ENCODE data around the gene MYT1. TPM values are rescaled to one million over a fixed set of nuclear protein-coding genes. Genes with fewer than 3 reads are reported as not detected.
"Not testable (repeated sequence)": the region's sequence is repeated elsewhere in the genome, so short reads cannot be mapped to it uniquely, and the experiment has no call there.

The MYT1 gene
- polyA plus RNA-seq, 3 donors: not detected

DNA sequence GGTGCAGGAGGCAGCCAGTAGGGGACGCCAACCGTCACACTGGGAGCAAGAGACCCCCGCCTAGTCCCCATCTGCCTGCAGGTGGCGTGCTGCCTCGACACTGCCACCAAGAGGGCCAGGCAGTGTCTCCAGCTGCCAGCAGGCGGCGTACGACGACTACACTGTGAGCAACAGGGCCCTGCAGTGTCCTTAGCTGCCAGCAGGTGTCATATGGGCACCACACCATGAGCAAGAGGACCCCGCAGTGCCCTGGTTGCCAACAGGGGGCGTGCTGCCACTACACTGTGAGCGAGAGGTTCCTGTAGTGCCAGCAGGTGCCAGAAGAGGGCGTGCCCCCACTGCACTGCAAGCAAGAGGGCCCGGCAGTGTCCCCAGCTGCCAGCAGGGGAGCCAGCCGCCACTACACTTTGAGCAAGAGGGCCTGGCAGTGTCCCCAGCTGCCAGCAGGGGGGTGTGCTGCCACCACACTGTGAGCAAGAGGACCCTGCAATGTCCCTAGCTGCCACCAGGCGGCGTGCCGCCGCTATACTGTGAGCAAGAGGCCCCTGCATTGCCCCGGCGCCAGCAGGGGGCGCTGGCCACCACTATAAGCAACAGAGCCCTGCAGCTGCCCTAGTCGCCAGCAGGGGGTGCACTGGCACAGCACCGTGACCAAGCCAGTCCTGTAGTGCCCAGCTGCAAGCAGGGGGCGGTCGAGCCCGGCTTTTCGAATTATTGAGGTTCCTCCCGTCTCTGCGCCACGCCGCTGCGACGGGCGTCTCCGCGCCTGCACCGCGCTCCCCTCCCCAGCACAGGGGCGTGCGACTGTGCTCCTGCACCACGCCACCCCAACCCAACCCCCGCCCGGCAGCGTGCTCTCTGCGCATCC, 121.6 kb downstream of the MYT1 start:
- H3K27ac Mint-ChIP-seq; H3K36me3 Mint-ChIP-seq; H3K4me3 ChIP-seq (replicated peaks in 1 of 3; ENCODE audit: low read depth in 2 of 3, low read length in 3 of 3); H3K4me3 Mint-ChIP-seq; H3K4me1 Mint-ChIP-seq; H4K20me1 ChIP-seq (ENCODE audit: insufficient read depth, low read length); H3K27me3 Mint-ChIP-seq (ENCODE audit: low read depth in 3 of 3); intact Hi-C loops (cut with micrococcal nuclease); H3K79me2 ChIP-seq (ENCODE audit: insufficient read depth, low read length); H3K4me2 ChIP-seq (replicated peaks; ENCODE audit: extremely low read depth, low read length, poor library complexity, severe bottlenecking); H3K27ac ChIP-seq (ENCODE audit: low read depth in 1 of 2, low read length in 2 of 2); H2AFZ ChIP-seq (ENCODE audit: insufficient read depth, low read depth, low read length, poor library complexity, severe bottlenecking); H3K4me1 ChIP-seq (ENCODE audit: control insufficient read depth in 1 of 2, insufficient read depth in 2 of 2, low read length in 2 of 2); H3K36me3 ChIP-seq (replicated peaks in 1 of 2; ENCODE audit: control insufficient read depth in 1 of 2, insufficient read depth in 2 of 2, low read length in 2 of 2); H3K27me3 ChIP-seq (ENCODE audit: control insufficient read depth in 2 of 2, insufficient read depth in 2 of 2, low read length in 2 of 2); H3K9ac ChIP-seq (ENCODE audit: insufficient read depth, low read length, poor library complexity, severe bottlenecking): not testable (repeated sequence)
- peaks cover 5 to 13% of the 10 kb centered on the region in 2 donors for H3K9me3 ChIP-seq (replicated peaks in 1 of 2; ENCODE audit: control insufficient read depth in 1 of 2, insufficient read depth in 1 of 2, low read length in 2 of 2)
- DNase-seq: peak; percentile 33 to 60 (median 35)
- H3K9me3 Mint-ChIP-seq: peaks cover 4 to 15% (median 5%) of the 10 kb centered on the region in 7 donors
- 86% methylated on average over 37 of the region's 46 CpGs for WGBS (ENCODE audit: insufficient coverage)
- TF ChIP-seq, protein P1, sequence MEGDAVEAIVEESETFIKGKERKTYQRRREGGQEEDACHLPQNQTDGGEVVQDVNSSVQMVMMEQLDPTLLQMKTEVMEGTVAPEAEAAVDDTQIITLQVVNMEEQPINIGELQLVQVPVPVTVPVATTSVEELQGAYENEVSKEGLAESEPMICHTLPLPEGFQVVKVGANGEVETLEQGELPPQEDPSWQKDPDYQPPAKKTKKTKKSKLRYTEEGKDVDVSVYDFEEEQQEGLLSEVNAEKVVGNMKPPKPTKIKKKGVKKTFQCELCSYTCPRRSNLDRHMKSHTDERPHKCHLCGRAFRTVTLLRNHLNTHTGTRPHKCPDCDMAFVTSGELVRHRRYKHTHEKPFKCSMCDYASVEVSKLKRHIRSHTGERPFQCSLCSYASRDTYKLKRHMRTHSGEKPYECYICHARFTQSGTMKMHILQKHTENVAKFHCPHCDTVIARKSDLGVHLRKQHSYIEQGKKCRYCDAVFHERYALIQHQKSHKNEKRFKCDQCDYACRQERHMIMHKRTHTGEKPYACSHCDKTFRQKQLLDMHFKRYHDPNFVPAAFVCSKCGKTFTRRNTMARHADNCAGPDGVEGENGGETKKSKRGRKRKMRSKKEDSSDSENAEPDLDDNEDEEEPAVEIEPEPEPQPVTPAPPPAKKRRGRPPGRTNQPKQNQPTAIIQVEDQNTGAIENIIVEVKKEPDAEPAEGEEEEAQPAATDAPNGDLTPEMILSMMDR (IDR thresholded peaks at IDR 0.05): peak; percentile 86

DNA sequence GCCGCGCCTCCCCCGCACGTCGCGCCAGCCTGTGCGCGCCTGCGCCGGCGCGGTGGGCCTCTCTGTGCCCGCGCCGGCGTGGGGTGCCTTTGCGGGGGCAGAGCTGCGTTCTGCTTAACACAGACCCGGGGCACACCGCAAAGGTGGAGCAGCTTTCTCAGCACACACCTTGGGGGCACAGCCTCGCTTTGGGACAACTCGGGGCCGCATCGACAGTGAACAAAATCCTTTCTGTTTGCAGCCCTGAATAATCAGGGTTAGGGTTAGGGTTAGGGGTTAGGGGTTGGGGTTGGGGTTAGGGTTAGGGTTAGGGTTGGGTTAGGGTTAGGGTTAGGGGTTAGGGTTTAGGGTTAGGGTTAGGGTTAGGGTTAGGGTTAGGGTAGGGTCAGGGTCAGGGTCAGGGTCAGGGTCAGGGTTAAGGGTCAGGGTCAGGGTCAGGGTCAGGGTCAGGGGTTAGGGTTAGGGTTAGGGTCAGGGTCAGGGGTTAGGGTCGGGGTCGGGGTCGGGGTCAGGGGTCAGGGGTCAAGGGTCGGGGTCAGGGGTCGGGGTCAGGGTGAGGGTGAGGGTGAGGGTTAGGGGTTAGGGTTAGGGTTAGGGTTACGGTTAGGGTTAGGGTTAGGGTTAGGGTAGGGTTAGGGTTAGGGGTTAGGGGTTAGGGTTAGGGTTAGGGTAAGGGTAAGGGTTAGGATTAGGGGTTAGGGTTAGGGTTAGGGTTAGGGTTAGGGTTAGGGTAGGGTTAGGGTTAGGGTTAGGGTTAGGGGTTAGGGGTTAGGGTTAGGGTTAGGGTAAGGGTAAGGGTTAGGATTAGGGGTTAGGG, 122.4 kb downstream of the MYT1 start:
- H3K4me3 ChIP-seq (replicated peaks in 1 of 3; ENCODE audit: low read depth in 2 of 3, low read length in 3 of 3); H3K27me3 Mint-ChIP-seq (ENCODE audit: low read depth in 3 of 3); H3K4me1 ChIP-seq (ENCODE audit: control insufficient read depth in 1 of 2, insufficient read depth in 2 of 2, low read length in 2 of 2); H3K79me2 ChIP-seq (ENCODE audit: insufficient read depth, low read length); H3K36me3 ChIP-seq (replicated peaks in 1 of 2; ENCODE audit: control insufficient read depth in 1 of 2, insufficient read depth in 2 of 2, low read length in 2 of 2); intact Hi-C loops (cut with micrococcal nuclease); DNase-seq; H3K9ac ChIP-seq (ENCODE audit: insufficient read depth, low read length, poor library complexity, severe bottlenecking); H2AFZ ChIP-seq (ENCODE audit: insufficient read depth, low read depth, low read length, poor library complexity, severe bottlenecking); H4K20me1 ChIP-seq (ENCODE audit: insufficient read depth, low read length); H3K27ac Mint-ChIP-seq; H3K27ac ChIP-seq (ENCODE audit: low read depth in 1 of 2, low read length in 2 of 2); H3K27me3 ChIP-seq (ENCODE audit: control insufficient read depth in 2 of 2, insufficient read depth in 2 of 2, low read length in 2 of 2); H3K36me3 Mint-ChIP-seq; H3K4me3 Mint-ChIP-seq; H3K4me1 Mint-ChIP-seq; H3K4me2 ChIP-seq (replicated peaks; ENCODE audit: extremely low read depth, low read length, poor library complexity, severe bottlenecking): not testable (repeated sequence)
- WGBS (ENCODE audit: insufficient coverage): 97% methylated on average over 20 of the region's 30 CpGs
- peaks cover 5 to 13% of the 10 kb centered on the region in 2 donors for H3K9me3 ChIP-seq (replicated peaks in 1 of 2; ENCODE audit: control insufficient read depth in 1 of 2, insufficient read depth in 1 of 2, low read length in 2 of 2)
- peaks cover 4 to 15% (median 5%) of the 10 kb centered on the region in 7 donors for H3K9me3 Mint-ChIP-seq

DNA sequence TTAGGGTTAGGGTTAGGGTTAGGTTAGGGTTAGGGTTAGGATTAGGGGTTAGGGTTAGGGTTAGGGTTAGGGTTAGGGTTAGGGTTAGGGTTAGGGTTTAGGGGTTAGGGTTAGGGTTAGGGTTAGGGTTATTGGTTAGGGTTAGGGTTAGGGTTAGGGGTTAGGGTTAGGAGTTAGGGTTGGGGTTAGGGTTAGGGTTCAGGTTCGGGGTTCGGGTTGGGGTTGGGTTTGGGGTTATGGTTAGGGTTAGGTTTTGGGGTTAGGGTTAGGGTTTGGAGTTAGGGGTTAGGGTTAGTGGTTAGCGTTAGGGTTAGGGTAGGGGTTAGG, 123.0 kb downstream of the MYT1 start:
- peaks cover 4 to 15% (median 5%) of the 10 kb centered on the region in 7 donors for H3K9me3 Mint-ChIP-seq
- 100% methylated on average over 1 of the region's 3 CpGs for WGBS (ENCODE audit: insufficient coverage)
- peaks cover 5 to 13% of the 10 kb centered on the region in 2 donors for H3K9me3 ChIP-seq (replicated peaks in 1 of 2; ENCODE audit: control insufficient read depth in 1 of 2, insufficient read depth in 1 of 2, low read length in 2 of 2)
- H3K27me3 Mint-ChIP-seq (ENCODE audit: low read depth in 3 of 3); DNase-seq; intact Hi-C loops (cut with micrococcal nuclease); H3K9ac ChIP-seq (ENCODE audit: insufficient read depth, low read length, poor library complexity, severe bottlenecking); H3K4me3 ChIP-seq (replicated peaks in 1 of 3; ENCODE audit: low read depth in 2 of 3, low read length in 3 of 3); H3K27ac ChIP-seq (ENCODE audit: low read depth in 1 of 2, low read length in 2 of 2); H3K27me3 ChIP-seq (ENCODE audit: control insufficient read depth in 2 of 2, insufficient read depth in 2 of 2, low read length in 2 of 2); H4K20me1 ChIP-seq (ENCODE audit: insufficient read depth, low read length); H3K4me3 Mint-ChIP-seq; H3K4me1 Mint-ChIP-seq; H3K27ac Mint-ChIP-seq; H3K36me3 ChIP-seq (replicated peaks in 1 of 2; ENCODE audit: control insufficient read depth in 1 of 2, insufficient read depth in 2 of 2, low read length in 2 of 2); H2AFZ ChIP-seq (ENCODE audit: insufficient read depth, low read depth, low read length, poor library complexity, severe bottlenecking); H3K4me1 ChIP-seq (ENCODE audit: control insufficient read depth in 1 of 2, insufficient read depth in 2 of 2, low read length in 2 of 2); H3K79me2 ChIP-seq (ENCODE audit: insufficient read depth, low read length); H3K4me2 ChIP-seq (replicated peaks; ENCODE audit: extremely low read depth, low read length, poor library complexity, severe bottlenecking); H3K36me3 Mint-ChIP-seq: not testable (repeated sequence)

Measured in CD14-positive monocyte (primary cell).